NCI-H187 treated with DMSO at 0.1 percent for 48 hours (cell line): ENCODE measurements around the gene CCDC201.
"Not testable (repeated sequence)": the region's sequence is repeated elsewhere in the genome, so short reads cannot be mapped to it uniquely, and the experiment has no call there.

Source experiments
- DNase-seq: peaks from one replicate; lab custom pipeline; 2025; lab: John Stamatoyannopoulos, UW

The CCDC201 gene

DNA sequence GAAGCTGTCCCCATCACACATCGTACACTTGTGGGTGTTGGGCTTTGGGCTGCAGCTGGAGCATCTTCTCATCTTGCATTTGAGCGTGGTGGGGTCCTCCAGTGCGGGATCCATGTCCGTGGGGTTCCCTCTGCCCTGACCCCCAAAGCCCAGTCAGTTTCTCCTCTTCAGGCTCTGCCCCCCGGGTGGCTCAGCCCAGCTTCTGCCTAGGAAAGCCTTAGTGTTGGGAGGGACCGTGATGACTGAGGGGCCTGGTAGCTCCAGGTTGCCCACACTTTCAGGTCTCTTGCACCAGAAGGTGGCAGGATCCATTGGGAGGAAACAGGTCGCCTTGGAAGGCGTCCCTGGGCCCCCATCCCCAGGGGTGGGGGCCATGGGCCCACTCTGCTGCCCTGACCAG is 55.9 kb downstream of the CCDC201 start:
- DNase-seq, result not testable (repeated sequence)

DNA sequence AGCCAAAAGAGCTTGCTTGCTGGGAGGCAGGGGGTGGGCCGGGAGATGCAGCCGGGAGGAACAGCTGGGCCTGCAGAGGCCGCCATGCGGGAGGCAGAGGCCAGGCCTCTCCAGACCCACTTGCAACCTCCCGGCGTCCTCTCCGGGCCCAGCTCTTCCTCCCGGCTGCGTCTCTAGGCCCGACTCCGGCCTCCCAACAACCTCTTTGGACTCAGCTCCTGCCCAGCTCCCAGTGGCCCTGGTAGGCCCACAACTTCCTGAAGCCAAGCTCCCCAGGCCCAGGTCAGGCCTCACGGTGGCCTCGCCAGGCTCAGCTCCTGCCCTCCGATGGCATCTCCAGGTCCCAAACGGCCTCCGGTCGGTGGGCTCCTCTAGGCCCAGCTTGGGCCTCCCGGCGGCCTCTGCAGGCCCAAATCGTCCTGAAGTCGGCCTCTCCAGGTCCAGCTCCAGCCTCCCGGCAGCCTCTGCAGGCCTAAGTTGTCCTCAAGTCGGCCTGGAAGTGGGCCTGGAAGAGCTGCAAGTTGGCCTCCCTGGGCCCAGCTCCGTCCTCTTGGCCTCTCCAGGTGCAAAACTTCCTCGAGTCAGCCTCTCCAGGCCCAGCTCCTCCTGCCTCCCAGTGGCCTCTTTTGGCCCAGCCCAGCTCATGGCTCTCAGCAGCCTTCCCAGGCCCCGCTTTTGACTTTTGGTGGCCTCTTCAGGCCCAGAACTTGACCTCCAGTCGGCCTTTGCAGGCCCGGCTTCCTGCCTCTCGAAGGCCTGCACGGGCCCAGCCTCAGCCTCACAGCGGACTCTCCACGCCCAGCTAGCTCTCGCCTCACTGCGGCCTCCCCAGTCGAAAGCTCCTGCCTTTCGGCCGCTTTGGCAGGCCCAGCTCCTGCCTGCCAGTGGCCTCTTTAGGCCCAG is 58.4 kb downstream of the CCDC201 start:
- not testable (repeated sequence) for DNase-seq

DNA sequence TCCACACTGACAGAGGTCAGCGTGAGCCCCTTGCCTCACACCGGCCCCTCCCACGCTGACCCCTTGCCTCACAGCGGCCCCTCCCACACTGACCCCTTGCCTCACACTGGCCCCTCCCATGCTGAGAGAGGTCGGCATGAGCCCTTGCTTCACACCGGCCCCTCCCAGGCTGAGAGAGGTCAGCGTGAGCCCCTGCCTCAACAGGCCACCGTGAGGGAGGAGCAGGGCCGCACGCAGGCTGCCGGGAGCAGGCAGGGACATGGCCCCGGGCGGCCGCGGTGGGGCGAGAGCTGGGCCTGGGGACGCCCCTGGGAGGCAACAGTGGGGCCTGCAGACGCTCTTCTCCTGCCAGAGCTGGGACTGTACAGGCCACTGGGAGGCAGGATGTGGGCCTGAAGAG is 59.1 kb downstream of the CCDC201 start:
- DNase-seq, result not testable (repeated sequence)

DNA sequence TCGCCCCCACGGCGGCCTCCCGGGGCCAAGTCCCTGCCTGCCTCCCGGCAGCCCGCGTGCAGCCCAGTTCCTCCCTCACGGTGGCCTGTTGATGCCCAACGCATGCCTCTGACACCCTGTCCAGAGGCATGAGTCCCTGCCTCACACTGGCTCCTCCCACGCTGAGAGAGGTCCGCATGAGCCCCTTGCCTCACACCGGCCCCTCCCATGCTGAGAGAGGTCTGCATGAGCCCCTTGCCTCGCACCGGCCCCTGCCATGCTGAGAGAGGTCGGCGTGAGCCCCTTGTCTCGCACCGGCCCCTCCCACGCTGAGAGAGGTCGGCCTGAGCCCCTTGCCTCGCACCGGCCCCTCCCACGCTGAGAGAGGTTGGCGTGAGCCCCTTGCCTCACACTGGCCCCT is 59.9 kb downstream of the CCDC201 start:
- no peak for DNase-seq

DNA sequence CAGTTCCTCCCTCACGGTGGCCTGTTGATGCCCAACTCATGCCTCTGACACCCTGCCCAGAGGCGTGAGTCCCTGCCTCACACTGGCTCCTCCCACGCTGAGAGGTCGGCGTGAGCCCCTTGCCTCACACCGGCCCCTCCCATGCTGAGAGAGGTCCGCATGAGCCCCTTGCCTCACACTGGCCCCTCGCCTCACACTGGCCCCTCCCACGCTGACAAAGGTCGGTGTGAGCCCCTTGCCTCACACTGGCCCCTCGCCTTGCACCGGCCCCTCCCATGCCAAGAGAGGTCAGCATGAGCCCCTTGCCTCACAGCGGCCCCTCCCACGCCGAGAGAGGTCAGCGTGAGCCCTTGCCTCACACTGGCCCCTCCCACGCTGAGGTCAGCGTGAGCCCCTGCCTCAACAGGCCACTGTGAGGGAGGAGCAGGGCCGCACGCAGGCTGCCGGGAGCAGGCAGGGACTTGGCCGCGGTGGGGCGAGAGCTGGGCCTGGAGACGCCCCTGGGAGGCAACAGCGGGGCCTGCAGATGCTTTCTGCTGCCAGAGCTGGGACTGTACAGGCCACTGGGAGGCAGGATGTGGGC is 61.1 kb downstream of the CCDC201 start:
- not testable (repeated sequence) for DNase-seq

DNA sequence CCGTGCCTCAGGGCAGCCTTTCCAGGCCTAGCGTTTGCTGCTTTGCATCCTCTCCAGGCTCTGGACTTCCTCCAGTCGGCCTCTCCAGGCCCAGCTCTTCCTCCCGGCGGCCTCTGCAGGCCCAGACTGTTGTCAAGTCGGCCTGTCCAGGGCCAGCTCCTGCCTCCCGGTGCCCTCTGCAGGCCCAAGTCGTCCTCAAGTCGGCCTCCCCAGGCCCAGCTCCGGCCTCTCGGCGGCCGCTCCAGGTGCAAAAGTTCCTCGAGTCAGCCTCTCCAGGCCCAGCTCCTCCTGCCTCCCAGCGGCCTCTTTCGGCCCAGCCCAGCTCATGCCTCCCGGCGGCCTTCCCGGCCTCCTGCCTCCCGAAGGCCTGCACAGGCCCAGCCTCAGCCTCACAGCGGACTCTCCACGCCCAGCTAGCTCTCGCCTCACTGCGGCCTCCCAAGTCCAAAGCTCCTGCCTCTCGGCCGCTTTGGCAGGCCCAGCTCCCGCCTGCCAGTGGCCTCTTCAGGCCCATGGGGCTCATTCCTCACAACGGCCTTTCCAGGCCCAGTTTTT is 62.4 kb downstream of the CCDC201 start:
- not testable (repeated sequence) for DNase-seq
